GM12878 (cell line): ENCODE results near the gene PTPRN2.

ENCODE experiments used
- CREB1 ChIP-seq: IDR thresholded peaks from 2 replicates; pipeline ENCODE4 v1.6.1; 2012; ENCODE audit warnings: low read depth, mild to moderate bottlenecking, inconsistent platforms
- ESRRA ChIP-seq: IDR thresholded peaks from 2 replicates; pipeline ENCODE4 v1.6.1; 2012; ENCODE audit warnings: mild to moderate bottlenecking, low read length, improper control_type of control experiment
- RFX5 ChIP-seq: IDR thresholded peaks from 2 replicates; pipeline ENCODE4 v1.6.1; 2011; ENCODE audit warnings: low read depth, low read length, improper control_type of control experiment
- SP1 ChIP-seq: IDR thresholded peaks from one replicate; pipeline ENCODE4 v1.6.1; 2011; ENCODE audit warnings: low read depth, low read length

DNA sequence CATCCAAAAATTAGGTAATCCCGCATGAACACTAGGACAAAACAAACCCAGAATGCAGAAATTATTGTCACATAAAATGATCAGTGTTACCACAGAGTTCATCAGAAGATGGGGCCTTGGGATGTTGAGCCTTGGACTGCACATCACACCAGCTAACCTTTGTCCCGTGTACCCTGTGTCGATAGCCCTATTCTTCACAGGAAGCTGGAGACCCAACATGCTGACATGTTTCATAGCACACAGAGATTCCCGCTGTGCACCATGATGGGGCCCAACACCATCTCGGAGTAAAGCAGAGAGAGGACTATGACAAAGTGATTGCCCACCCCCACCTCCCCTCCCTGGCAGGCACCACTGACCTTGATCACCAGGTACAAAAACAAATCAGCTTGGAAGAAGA, 4.5 kb downstream of the PTPRN2 start:
- no peak for TF ChIP-seq RFX5
- TF ChIP-seq ESRRA: no peak
- TF ChIP-seq SP1: no peak
- TF ChIP-seq CREB1: no peak
